K562 (cell line): Measurements from ENCODE around the gene TPRG1L. TPM values are rescaled to one million over a fixed set of nuclear protein-coding genes. Genes with fewer than 3 reads are reported as not detected.

Source experiments
- ELF4 ChIP-seq: fragments of 450-650 bp; formaldehyde crosslinking; IDR thresholded peaks from 2 replicates; pipeline ENCODE4 v1.4.0; 2022; ENCODE audit warnings: missing genetic modification characterization
- EP300 ChIP-seq: IDR thresholded peaks from 2 replicates; pipeline ENCODE4 v1.6.1; 2012; ENCODE audit warnings: low read length, improper control_type of control experiment
- ETV5 ChIP-seq: sonication (generic); formaldehyde crosslinking; IDR thresholded peaks from 2 replicates; pipeline ENCODE4 v1.4.0; 2020; ENCODE audit warnings: low read depth, mild to moderate bottlenecking, missing genetic modification reagents
- HMGN3 ChIP-seq: IDR thresholded peaks from 2 replicates; pipeline ENCODE4 v1.6.1; 2011; ENCODE audit warnings: borderline replicate concordance, low read depth, mild to moderate bottlenecking, mixed read lengths, low read length; ENCODE audit not compliant: insufficient read length; ENCODE audit errors: extremely low read depth
- HNRNPL ChIP-seq: fragments of 200-400 bp; formaldehyde crosslinking; IDR thresholded peaks from 2 replicates; pipeline ENCODE4 v1.6.1; 2017; ENCODE audit warnings: low read depth, mild to moderate bottlenecking, low read length
- ILF3 ChIP-seq: fragments of 450-650 bp; IDR thresholded peaks from 2 replicates; pipeline ENCODE4 v1.6.1; 2018; ENCODE audit warnings: antibody characterized with exemption, mild to moderate bottlenecking, moderate library complexity, borderline replicate concordance
- KAT7 ChIP-seq: sonication (generic); formaldehyde crosslinking; IDR thresholded peaks from 2 replicates; pipeline ENCODE4 v1.8.0; 2022; ENCODE audit warnings: missing genetic modification reagents, mild to moderate bottlenecking, borderline replicate concordance
- KLF10 ChIP-seq: fragments of 250-450 bp; sonication (Bioruptor Pico); IDR thresholded peaks from 2 replicates; pipeline ENCODE4 v1.6.1; 2021; ENCODE audit warnings: matching md5 sums
- NFYB ChIP-seq: IDR thresholded peaks from 2 replicates; pipeline ENCODE4 v1.6.1; 2011; ENCODE audit warnings: mild to moderate bottlenecking, moderate library complexity; ENCODE audit not compliant: insufficient read length; ENCODE audit errors: extremely low read depth
- POLR3A ChIP-seq: IDR thresholded peaks from 2 replicates; pipeline ENCODE4 v1.6.1; 2011; ENCODE audit warnings: borderline replicate concordance, mild to moderate bottlenecking, moderate library complexity; ENCODE audit not compliant: insufficient read length, insufficient read depth; ENCODE audit errors: extremely low read depth
- RBM34 ChIP-seq: fragments of 200-400 bp; formaldehyde crosslinking; IDR thresholded peaks from 2 replicates; pipeline ENCODE4 v1.6.1; 2018; ENCODE audit warnings: low read length, borderline replicate concordance; ENCODE audit not compliant: insufficient read depth
- SRSF7 ChIP-seq: fragments of 200-400 bp; formaldehyde crosslinking; optimal IDR thresholded peaks from 2 replicates; pipeline ENCODE3; 2017; ENCODE audit warnings: mild to moderate bottlenecking, low read depth, low read length
- ZBTB1 ChIP-seq: sonication (generic); formaldehyde crosslinking; IDR thresholded peaks from 2 replicates; pipeline ENCODE4 v1.8.1; 2023; ENCODE audit warnings: missing genetic modification reagents, low read depth, mild to moderate bottlenecking, borderline replicate concordance
- polyA plus RNA-seq, 8 experiments: library from polyadenylated mRNA; depleted of rRNA in 4 of 8; stranded (reverse) in 5 of 8; unstranded in 3 of 8; fragments of >200 nt; fragmentation: Nextera tagmentation in 2 of 8; fragmentation: Illumina TruSeq in 1 of 8; extraction: Ambion mirVana in 2 of 8; extraction: Trizol in 1 of 8; gene quantifications; 2 replicates each; pipeline versions ENCODE4 v1.2.1 to v1.2.3, GENCODE V29; 2011 to 2014; ENCODE audit warnings: inconsistent platforms in 1 of 8, missing spikeins in 1 of 8
- total RNA-seq, 7 experiments: library from RNA; depleted of rRNA in 6 of 7; stranded (reverse); fragments of >200 nt in 6 of 7; fragmentation: Illumina TruSeq in 2 of 7; extraction: Trizol in 2 of 7; gene quantifications; 2 replicates each; pipeline versions ENCODE4 v1.2.1 to v1.2.3, GENCODE V29; 2011 to 2021; ENCODE audit warnings: low replicate concordance in 1 of 7
- TF ChIP-seq, protein P1 (sequence below): fragments of 450-650 bp; IDR thresholded peaks from 2 replicates; pipeline ENCODE4 v1.6.1; 2014; ENCODE audit warnings: low read depth, mild to moderate bottlenecking, moderate library complexity, borderline replicate concordance
- TF ChIP-seq, protein P2 (sequence below): IDR thresholded peaks from 2 replicates; pipeline ENCODE4 v1.6.1; 2011; ENCODE audit warnings: borderline replicate concordance, low read depth, mild to moderate bottlenecking, moderate library complexity, low read length; ENCODE audit not compliant: insufficient read depth, poor library complexity, severe bottlenecking
- TF ChIP-seq, protein P3 (sequence below): sonication (generic); formaldehyde crosslinking; IDR thresholded peaks from 2 replicates; pipeline ENCODE4 v1.8.0; 2022; ENCODE audit warnings: missing genetic modification reagents, mild to moderate bottlenecking, borderline replicate concordance
- TF ChIP-seq, protein P4 (sequence below): fragments of 250-450 bp; sonication (Bioruptor Pico); IDR thresholded peaks from 2 replicates; pipeline ENCODE4 v1.8.0; 2022; ENCODE audit warnings: inconsistent platforms

Gene TPRG1L
- total and polyA plus RNA-seq, 9 of the 15 experiments (the other 6 are each of a cell fraction or from before 2014, with no cell fraction given) = 1.6 to 11.0 (median 6.2) TPM

DNA sequence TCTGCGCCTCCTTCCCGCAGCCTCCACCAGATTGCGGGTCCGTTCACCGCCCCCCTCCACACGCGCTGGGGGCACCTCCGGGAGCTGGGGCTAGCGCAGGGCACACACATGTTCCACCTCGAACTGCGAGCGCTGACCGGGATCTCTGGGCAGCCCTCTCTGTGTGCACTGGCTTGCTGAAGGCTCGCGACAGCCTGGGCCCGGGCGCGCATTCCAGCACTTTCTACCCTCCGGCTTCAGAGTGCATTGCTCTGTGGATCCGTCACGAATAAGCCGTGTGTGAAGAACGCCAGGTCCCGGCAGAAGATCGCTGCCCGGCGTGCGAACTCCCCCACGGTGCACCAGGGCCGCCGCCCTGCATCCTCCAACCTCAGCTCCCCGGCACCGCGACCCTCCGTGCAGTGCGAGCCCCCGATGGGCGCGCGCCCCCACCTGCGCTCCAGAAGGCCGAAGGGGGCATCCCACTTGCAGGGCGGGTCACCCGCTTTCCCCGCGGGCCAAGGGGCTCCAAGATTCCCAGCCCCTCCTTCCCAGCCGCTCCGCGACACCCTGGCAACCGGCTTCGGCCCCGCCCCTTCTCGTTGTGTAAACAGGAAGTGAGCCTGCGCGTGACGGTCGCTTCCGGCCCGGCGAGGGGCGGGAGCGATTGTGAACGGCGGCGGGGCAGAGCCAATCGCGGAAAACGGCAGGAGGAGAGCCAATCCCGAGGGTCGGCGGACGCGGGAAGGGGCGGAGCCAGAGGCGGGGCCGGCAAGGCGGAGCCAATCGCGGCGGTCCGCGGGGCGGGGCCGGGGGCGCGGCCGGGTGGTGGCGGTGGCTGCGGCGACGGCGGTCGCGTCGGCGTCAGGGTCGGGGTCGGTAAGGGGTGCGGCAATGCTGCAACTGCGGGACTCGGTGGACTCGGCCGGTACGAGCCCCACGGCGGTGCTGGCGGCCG lies at the start of gene TPRG1L (continued):
- TF ChIP-seq RBM34 (peak; percentile 82; the same call in 1 of the 2 replicates), ETV5 (CRISPR knock-in tag) (no peak; the same call in 1 of the 2 replicates), ELF4 (CRISPR knock-in tag) (0 out of 2 replicates have a peak, but pooled peaks have one; percentile 6), KLF10 (no peak), EP300 (no peak; the same call in 1 of the 2 replicates), KAT7 (CRISPR knock-in tag) (no peak), SRSF7 (no peak), NFYB (peak; percentile 88), ILF3 (no peak), ZBTB1 (peak; percentile 76), POLR3A (no peak), HMGN3 (peak; percentile 76), HNRNPL (no peak)
- TF ChIP-seq, protein P1, sequence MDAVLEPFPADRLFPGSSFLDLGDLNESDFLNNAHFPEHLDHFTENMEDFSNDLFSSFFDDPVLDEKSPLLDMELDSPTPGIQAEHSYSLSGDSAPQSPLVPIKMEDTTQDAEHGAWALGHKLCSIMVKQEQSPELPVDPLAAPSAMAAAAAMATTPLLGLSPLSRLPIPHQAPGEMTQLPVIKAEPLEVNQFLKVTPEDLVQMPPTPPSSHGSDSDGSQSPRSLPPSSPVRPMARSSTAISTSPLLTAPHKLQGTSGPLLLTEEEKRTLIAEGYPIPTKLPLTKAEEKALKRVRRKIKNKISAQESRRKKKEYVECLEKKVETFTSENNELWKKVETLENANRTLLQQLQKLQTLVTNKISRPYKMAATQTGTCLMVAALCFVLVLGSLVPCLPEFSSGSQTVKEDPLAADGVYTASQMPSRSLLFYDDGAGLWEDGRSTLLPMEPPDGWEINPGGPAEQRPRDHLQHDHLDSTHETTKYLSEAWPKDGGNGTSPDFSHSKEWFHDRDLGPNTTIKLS = no peak
- TF ChIP-seq, protein P2, sequence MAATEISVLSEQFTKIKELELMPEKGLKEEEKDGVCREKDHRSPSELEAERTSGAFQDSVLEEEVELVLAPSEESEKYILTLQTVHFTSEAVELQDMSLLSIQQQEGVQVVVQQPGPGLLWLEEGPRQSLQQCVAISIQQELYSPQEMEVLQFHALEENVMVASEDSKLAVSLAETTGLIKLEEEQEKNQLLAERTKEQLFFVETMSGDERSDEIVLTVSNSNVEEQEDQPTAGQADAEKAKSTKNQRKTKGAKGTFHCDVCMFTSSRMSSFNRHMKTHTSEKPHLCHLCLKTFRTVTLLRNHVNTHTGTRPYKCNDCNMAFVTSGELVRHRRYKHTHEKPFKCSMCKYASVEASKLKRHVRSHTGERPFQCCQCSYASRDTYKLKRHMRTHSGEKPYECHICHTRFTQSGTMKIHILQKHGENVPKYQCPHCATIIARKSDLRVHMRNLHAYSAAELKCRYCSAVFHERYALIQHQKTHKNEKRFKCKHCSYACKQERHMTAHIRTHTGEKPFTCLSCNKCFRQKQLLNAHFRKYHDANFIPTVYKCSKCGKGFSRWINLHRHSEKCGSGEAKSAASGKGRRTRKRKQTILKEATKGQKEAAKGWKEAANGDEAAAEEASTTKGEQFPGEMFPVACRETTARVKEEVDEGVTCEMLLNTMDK = no peak
- TF ChIP-seq, protein P3, sequence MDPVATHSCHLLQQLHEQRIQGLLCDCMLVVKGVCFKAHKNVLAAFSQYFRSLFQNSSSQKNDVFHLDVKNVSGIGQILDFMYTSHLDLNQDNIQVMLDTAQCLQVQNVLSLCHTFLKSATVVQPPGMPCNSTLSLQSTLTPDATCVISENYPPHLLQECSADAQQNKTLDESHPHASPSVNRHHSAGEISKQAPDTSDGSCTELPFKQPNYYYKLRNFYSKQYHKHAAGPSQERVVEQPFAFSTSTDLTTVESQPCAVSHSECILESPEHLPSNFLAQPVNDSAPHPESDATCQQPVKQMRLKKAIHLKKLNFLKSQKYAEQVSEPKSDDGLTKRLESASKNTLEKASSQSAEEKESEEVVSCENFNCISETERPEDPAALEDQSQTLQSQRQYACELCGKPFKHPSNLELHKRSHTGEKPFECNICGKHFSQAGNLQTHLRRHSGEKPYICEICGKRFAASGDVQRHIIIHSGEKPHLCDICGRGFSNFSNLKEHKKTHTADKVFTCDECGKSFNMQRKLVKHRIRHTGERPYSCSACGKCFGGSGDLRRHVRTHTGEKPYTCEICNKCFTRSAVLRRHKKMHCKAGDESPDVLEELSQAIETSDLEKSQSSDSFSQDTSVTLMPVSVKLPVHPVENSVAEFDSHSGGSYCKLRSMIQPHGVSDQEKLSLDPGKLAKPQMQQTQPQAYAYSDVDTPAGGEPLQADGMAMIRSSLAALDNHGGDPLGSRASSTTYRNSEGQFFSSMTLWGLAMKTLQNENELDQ (CRISPR knock-in tag) = no peak
- TF ChIP-seq, protein P4, sequence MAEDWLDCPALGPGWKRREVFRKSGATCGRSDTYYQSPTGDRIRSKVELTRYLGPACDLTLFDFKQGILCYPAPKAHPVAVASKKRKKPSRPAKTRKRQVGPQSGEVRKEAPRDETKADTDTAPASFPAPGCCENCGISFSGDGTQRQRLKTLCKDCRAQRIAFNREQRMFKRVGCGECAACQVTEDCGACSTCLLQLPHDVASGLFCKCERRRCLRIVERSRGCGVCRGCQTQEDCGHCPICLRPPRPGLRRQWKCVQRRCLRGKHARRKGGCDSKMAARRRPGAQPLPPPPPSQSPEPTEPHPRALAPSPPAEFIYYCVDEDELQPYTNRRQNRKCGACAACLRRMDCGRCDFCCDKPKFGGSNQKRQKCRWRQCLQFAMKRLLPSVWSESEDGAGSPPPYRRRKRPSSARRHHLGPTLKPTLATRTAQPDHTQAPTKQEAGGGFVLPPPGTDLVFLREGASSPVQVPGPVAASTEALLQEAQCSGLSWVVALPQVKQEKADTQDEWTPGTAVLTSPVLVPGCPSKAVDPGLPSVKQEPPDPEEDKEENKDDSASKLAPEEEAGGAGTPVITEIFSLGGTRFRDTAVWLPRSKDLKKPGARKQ (CRISPR knock-in tag) = no peak
